ENCODE measurements around the gene RPL32. TPM values are rescaled to one million over a fixed set of nuclear protein-coding genes. Genes with fewer than 3 reads are reported as not detected.

RPL32 gene
- total and polyA plus RNA-seq, 9 of the 15 experiments (the other 6 are each of a cell fraction or from before 2014, with no cell fraction given) = 2,738 to 6,200 (median 4,286) TPM

- TF ChIP-seq CHD7 (IDR thresholded peaks at IDR 0.05; ENCODE audit: low read depth, low read length) = no peak
- TF ChIP-seq PHB (CRISPR knock-in tag; IDR thresholded peaks at IDR 0.05) = no peak
- TF ChIP-seq ZNF143 (CRISPR knock-in tag; IDR thresholded peaks at IDR 0.05) = no peak
- peak; percentile 66 for TF ChIP-seq PCBP1 (IDR thresholded peaks at IDR 0.05; ENCODE audit: low read depth, low read length, poor library complexity, severe bottlenecking)
- TF ChIP-seq, protein P1, sequence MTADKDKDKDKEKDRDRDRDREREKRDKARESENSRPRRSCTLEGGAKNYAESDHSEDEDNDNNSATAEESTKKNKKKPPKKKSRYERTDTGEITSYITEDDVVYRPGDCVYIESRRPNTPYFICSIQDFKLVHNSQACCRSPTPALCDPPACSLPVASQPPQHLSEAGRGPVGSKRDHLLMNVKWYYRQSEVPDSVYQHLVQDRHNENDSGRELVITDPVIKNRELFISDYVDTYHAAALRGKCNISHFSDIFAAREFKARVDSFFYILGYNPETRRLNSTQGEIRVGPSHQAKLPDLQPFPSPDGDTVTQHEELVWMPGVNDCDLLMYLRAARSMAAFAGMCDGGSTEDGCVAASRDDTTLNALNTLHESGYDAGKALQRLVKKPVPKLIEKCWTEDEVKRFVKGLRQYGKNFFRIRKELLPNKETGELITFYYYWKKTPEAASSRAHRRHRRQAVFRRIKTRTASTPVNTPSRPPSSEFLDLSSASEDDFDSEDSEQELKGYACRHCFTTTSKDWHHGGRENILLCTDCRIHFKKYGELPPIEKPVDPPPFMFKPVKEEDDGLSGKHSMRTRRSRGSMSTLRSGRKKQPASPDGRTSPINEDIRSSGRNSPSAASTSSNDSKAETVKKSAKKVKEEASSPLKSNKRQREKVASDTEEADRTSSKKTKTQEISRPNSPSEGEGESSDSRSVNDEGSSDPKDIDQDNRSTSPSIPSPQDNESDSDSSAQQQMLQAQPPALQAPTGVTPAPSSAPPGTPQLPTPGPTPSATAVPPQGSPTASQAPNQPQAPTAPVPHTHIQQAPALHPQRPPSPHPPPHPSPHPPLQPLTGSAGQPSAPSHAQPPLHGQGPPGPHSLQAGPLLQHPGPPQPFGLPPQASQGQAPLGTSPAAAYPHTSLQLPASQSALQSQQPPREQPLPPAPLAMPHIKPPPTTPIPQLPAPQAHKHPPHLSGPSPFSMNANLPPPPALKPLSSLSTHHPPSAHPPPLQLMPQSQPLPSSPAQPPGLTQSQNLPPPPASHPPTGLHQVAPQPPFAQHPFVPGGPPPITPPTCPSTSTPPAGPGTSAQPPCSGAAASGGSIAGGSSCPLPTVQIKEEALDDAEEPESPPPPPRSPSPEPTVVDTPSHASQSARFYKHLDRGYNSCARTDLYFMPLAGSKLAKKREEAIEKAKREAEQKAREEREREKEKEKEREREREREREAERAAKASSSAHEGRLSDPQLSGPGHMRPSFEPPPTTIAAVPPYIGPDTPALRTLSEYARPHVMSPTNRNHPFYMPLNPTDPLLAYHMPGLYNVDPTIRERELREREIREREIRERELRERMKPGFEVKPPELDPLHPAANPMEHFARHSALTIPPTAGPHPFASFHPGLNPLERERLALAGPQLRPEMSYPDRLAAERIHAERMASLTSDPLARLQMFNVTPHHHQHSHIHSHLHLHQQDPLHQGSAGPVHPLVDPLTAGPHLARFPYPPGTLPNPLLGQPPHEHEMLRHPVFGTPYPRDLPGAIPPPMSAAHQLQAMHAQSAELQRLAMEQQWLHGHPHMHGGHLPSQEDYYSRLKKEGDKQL (CRISPR knock-in tag; IDR thresholded peaks at IDR 0.05; ENCODE audit: borderline replicate concordance) = no peak
- TF ChIP-seq, protein P2, sequence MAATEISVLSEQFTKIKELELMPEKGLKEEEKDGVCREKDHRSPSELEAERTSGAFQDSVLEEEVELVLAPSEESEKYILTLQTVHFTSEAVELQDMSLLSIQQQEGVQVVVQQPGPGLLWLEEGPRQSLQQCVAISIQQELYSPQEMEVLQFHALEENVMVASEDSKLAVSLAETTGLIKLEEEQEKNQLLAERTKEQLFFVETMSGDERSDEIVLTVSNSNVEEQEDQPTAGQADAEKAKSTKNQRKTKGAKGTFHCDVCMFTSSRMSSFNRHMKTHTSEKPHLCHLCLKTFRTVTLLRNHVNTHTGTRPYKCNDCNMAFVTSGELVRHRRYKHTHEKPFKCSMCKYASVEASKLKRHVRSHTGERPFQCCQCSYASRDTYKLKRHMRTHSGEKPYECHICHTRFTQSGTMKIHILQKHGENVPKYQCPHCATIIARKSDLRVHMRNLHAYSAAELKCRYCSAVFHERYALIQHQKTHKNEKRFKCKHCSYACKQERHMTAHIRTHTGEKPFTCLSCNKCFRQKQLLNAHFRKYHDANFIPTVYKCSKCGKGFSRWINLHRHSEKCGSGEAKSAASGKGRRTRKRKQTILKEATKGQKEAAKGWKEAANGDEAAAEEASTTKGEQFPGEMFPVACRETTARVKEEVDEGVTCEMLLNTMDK (IDR thresholded peaks at IDR 0.05; ENCODE audit: borderline replicate concordance, insufficient read depth, low read depth, low read length, poor library complexity, severe bottlenecking) = peak; percentile 94
Observed at GRCh38 chr3:12810013-12810780, 31.2 kb downstream of the RPL32 start (continued).
